ENCODE measurements around the gene IFIH1.

Gene IFIH1

DNA sequence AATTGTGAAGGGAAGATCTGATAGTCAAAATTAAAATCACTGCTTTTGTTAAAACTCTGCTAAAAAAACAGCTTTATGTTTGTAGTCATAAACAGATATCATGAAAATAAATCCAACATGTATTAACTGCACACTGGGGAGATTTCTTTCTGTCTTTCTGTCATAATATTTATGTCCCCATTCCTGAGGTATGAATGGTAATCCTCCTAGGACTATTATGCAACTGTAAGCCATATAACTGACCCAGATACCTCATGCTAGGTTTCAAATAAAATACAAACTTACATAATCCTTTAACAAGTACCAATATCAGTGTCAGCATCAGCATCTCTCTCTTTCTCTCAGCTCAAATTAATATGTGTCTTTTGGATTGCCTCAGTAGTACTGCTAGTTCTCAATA, 18.2 kb downstream of the IFIH1 start:
- DNase-seq (ENCODE audit: low read depth), result peak; percentile 24
- TF ChIP-seq, protein P1, sequence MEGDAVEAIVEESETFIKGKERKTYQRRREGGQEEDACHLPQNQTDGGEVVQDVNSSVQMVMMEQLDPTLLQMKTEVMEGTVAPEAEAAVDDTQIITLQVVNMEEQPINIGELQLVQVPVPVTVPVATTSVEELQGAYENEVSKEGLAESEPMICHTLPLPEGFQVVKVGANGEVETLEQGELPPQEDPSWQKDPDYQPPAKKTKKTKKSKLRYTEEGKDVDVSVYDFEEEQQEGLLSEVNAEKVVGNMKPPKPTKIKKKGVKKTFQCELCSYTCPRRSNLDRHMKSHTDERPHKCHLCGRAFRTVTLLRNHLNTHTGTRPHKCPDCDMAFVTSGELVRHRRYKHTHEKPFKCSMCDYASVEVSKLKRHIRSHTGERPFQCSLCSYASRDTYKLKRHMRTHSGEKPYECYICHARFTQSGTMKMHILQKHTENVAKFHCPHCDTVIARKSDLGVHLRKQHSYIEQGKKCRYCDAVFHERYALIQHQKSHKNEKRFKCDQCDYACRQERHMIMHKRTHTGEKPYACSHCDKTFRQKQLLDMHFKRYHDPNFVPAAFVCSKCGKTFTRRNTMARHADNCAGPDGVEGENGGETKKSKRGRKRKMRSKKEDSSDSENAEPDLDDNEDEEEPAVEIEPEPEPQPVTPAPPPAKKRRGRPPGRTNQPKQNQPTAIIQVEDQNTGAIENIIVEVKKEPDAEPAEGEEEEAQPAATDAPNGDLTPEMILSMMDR (IDR thresholded peaks at IDR 0.05; ENCODE audit: insufficient read depth, low read depth, low read length, missing control alignments), result no peak
- no peak overlapping the region for H3K4me3 ChIP-seq (ENCODE audit: low read length)

DNA sequence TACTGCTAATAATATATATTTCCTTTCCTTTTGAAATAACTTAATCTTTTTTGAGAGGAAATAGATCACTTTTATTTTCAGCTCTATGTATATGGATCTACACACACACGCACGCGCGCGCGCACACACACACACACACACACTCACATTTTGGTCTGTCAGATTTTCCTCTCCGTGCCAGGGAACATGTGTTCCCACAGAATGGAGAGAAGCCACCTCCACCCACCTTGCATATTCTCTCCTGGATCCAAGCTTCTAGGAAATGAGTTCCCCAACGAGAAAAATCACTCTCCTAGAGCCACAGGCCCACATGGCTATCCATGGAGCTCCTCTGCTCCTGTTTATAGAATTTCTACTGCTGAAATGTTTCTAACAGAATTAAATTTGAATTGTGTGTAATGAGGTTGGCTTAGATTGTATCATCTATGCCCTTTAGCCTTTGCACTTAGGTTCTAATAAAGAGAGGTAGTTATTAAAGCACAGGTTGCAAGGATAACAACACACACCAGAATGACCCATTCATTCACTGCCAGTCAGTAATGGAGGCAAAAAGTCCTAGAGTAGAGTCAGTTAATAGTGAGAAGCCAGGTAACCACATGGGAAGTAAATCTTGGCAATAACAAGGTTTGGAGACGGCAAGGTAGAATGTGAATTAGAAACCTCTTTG, 19.7 kb downstream of the IFIH1 start:
- TF ChIP-seq, protein P1 (IDR thresholded peaks at IDR 0.05; ENCODE audit: insufficient read depth, low read depth, low read length, missing control alignments), result no peak
- no peak for DNase-seq (ENCODE audit: low read depth)
- no peak overlapping the region for H3K4me3 ChIP-seq (ENCODE audit: low read length)

DNA sequence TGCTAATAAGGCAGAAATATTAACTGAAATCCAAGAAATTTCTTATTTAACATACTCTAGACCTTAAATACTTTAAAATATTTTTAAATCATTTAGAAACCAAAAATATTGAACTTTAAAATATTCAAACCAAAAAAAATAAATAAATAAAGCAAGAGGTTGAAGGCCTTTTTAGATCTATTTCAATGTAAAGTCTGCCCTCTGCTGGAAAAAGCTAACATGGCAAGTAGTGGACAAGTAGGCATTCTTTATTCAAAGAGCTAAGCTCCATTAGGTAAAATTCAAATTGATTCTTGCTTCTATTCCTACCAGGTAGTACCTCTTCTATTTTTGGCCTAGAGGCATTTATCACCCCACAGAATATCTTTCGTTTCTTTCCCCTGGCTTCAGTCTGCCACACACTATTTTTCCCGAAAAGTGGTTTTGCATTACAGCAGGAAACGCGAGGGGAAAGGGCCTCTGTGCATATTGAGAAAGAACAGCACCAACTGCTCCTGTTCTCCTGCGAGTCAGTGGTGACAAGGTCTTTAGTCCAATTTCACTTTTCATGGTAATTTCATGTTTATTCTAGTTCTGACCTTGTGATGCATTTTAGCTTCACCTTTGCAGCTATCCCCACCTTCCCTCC, 20.4 kb downstream of the IFIH1 start:
- DNase-seq (ENCODE audit: low read depth), result peak; percentile 80
- TF ChIP-seq, protein P1 (IDR thresholded peaks at IDR 0.05; ENCODE audit: insufficient read depth, low read depth, low read length, missing control alignments), result peak; percentile 78
- no peak overlapping the region for H3K4me3 ChIP-seq (ENCODE audit: low read length)

DNA sequence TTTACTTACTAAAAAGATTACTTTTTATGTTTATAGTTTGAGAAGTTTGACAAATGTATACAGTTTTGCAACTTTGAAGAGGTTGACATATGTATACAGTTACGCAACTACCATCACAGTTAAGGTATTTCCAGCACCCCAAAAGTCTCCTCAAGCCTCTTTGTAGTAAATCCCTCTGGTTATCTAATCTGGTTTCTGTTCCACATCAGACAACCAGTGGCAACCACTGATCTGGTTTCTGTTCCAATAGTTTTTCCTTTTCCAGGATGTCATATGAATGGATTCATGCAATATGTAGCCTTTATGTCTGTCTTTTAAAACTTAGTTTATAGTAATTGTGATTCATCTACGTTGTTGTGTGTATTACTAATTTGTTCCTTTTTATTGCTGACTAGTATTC, 23.5 kb downstream of the IFIH1 start:
- no peak overlapping the region for H3K4me3 ChIP-seq (ENCODE audit: low read length)
- TF ChIP-seq, protein P1 (IDR thresholded peaks at IDR 0.05; ENCODE audit: insufficient read depth, low read depth, low read length, missing control alignments), result no peak
- no peak for DNase-seq (ENCODE audit: low read depth)

DNA sequence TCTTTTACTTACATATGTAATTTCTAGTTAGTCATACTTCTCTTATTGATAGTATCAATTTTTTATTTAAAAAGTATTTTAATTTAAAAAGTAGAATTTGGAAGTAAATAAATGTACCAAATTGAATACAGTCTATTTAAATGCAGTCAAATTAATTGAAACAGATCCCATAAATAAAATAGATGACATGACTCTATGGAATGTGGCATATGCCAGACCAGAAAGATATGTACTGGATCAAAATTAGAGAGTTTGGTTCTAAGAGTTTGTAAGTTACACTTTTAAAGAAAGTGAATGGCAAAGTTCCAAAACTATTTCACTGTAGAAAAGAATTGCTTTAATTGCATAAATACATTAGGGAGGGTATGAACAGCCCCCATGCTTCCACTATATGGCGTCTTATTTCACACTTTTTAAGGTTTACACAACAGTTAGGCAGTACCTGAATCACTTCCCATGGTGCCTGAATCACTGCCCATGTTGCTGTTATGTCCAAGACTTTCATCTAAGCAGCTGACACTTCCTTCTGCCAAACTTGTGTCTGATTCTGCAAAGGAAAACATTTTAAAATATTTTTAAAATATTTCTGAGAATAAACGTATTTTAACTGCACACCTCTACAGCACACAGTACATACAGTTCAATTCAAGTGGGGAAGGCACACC, 25.2 kb downstream of the IFIH1 start:
- peak; percentile 82 for DNase-seq (ENCODE audit: low read depth)
- TF ChIP-seq, protein P1 (IDR thresholded peaks at IDR 0.05; ENCODE audit: insufficient read depth, low read depth, low read length, missing control alignments), result no peak
- no peak overlapping the region for H3K4me3 ChIP-seq (ENCODE audit: low read length)

DNA sequence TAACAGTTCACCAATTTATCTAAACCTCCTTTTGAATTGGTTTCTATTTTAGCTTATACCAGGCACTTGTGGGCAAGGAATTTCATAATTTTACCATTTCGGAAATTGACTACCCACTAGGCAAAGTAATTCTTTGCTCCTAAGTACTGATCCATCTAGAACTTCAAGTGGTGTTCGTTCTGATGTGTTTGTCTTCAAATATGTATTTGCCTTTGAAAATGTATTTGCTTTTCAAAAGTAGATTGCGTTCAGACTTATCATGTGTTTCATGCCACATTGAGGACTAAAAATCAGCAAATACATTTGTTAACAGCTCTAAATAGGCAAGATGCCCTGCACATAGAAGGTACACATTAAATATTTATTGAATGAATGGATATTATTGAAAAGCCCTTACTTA, 26.7 kb downstream of the IFIH1 start:
- H3K4me3 ChIP-seq (ENCODE audit: low read length), result no peak overlapping the region
- no peak for DNase-seq (ENCODE audit: low read depth)
- TF ChIP-seq, protein P1 (IDR thresholded peaks at IDR 0.05; ENCODE audit: insufficient read depth, low read depth, low read length, missing control alignments), result no peak

All from epithelial cell of esophagus (primary cell).